HEK293 (cell line): ENCODE measurements around the gene IBA57.
A peak's percentile ranks its signal among the peaks of the same experiment; 100 is the strongest.

Experiments used
- AEBP2 ChIP-seq: fragments of 450-650 bp; formaldehyde crosslinking; IDR thresholded peaks from 2 replicates; pipeline ENCODE4 v1.5.1; 2016; ENCODE audit warnings: missing biosample characterization, missing genetic modification characterization, borderline replicate concordance
- BCL11A ChIP-seq: fragments of 450-650 bp; formaldehyde crosslinking; IDR thresholded peaks from 2 replicates; pipeline ENCODE4 v1.5.1; 2016; ENCODE audit warnings: low read depth, missing biosample characterization, missing genetic modification characterization
- CTCF ChIP-seq: fragments of 450-650 bp; formaldehyde crosslinking; IDR thresholded peaks from 2 replicates; pipeline ENCODE4 v1.5.1; 2016; ENCODE audit warnings: missing biosample characterization, missing genetic modification characterization
- GLIS1 ChIP-seq: fragments of 450-650 bp; formaldehyde crosslinking; IDR thresholded peaks from 2 replicates; pipeline ENCODE4 v1.5.1; 2016; ENCODE audit warnings: missing biosample characterization, missing genetic modification characterization
- KLF10 ChIP-seq: fragments of 450-650 bp; IDR thresholded peaks from 2 replicates; pipeline ENCODE4 v1.5.1; 2018; ENCODE audit warnings: missing biosample characterization, mild to moderate bottlenecking, missing genetic modification characterization
- KLF17 ChIP-seq: fragments of 450-650 bp; formaldehyde crosslinking; IDR thresholded peaks from 2 replicates; pipeline ENCODE4 v1.5.1; 2016; ENCODE audit warnings: missing biosample characterization, missing genetic modification characterization
- MYNN ChIP-seq: fragments of 450-650 bp; formaldehyde crosslinking; IDR thresholded peaks from 2 replicates; pipeline ENCODE4 v1.5.1; 2016; ENCODE audit warnings: missing biosample characterization, missing genetic modification characterization, borderline replicate concordance
- PATZ1 ChIP-seq: fragments of 450-650 bp; formaldehyde crosslinking; IDR thresholded peaks from 2 replicates; pipeline ENCODE4 v1.5.1; 2016; ENCODE audit warnings: missing biosample characterization, missing genetic modification characterization
- PBX3 ChIP-seq: sonication (generic); formaldehyde crosslinking; IDR thresholded peaks from 2 replicates; pipeline ENCODE4 v1.8.1; 2022; ENCODE audit warnings: mild to moderate bottlenecking, moderate library complexity, missing genetic modification reagents
- WT1 ChIP-seq: fragments of 450-650 bp; formaldehyde crosslinking; IDR thresholded peaks from 2 replicates; pipeline ENCODE4 v1.5.1; 2016; ENCODE audit warnings: missing biosample characterization, missing genetic modification characterization
- ZBTB26 ChIP-seq: fragments of 450-650 bp; formaldehyde crosslinking; optimal IDR thresholded peaks from 2 replicates; pipeline ENCODE3; 2016; ENCODE audit warnings: missing biosample characterization, mild to moderate bottlenecking, missing genetic modification characterization
- ZEB2 ChIP-seq: fragments of 450-650 bp; formaldehyde crosslinking; IDR thresholded peaks from 2 replicates; pipeline ENCODE4 v1.5.1; 2016; ENCODE audit warnings: missing biosample characterization, missing genetic modification characterization
- ZFHX2 ChIP-seq: fragments of 450-650 bp; formaldehyde crosslinking; conservative IDR thresholded peaks from 2 replicates; pipeline ENCODE4 v1.5.1; 2016; ENCODE audit warnings: missing biosample characterization, missing genetic modification characterization
- ZFP69B ChIP-seq: fragments of 450-650 bp; formaldehyde crosslinking; IDR thresholded peaks from 2 replicates; pipeline ENCODE4 v1.5.1; 2016; ENCODE audit warnings: missing biosample characterization, missing genetic modification characterization
- ZNF324 ChIP-seq: fragments of 450-650 bp; formaldehyde crosslinking; IDR thresholded peaks from 2 replicates; pipeline ENCODE4 v1.5.1; 2016; ENCODE audit warnings: missing biosample characterization, missing genetic modification characterization
- ZNF335 ChIP-seq: fragments of 450-650 bp; formaldehyde crosslinking; conservative IDR thresholded peaks from 2 replicates; pipeline ENCODE4 v1.5.1; 2016; ENCODE audit warnings: missing biosample characterization, missing genetic modification characterization
- ZNF341 ChIP-seq: fragments of 450-650 bp; formaldehyde crosslinking; IDR thresholded peaks from 2 replicates; pipeline ENCODE4; 2016; ENCODE audit warnings: low read depth, missing biosample characterization, missing genetic modification characterization
- ZNF350 ChIP-seq: fragments of 450-650 bp; formaldehyde crosslinking; IDR thresholded peaks from 2 replicates; pipeline ENCODE4 v1.5.0; 2017; ENCODE audit warnings: missing biosample characterization, mild to moderate bottlenecking, missing genetic modification characterization
- ZNF398 ChIP-seq: fragments of 450-650 bp; formaldehyde crosslinking; IDR thresholded peaks from 2 replicates; pipeline ENCODE4 v1.5.1; 2017; ENCODE audit warnings: missing biosample characterization, missing genetic modification characterization
- ZNF488 ChIP-seq: fragments of 450-650 bp; formaldehyde crosslinking; IDR thresholded peaks from 2 replicates; pipeline ENCODE4 v1.5.1; 2016; ENCODE audit warnings: missing biosample characterization, missing genetic modification characterization
- ZNF610 ChIP-seq: fragments of 450-650 bp; formaldehyde crosslinking; IDR thresholded peaks from 2 replicates; pipeline ENCODE4 v1.5.1; 2016; ENCODE audit warnings: missing biosample characterization, missing genetic modification characterization, borderline replicate concordance
- ZNF629 ChIP-seq: fragments of 450-650 bp; formaldehyde crosslinking; IDR thresholded peaks from 2 replicates; pipeline ENCODE4 v1.5.1; 2017; ENCODE audit warnings: missing biosample characterization, missing genetic modification characterization
- ZNF658 ChIP-seq: fragments of 450-650 bp; formaldehyde crosslinking; IDR thresholded peaks from 2 replicates; pipeline ENCODE4; 2016; ENCODE audit warnings: missing biosample characterization, missing genetic modification characterization
- ZNF768 ChIP-seq: fragments of 450-650 bp; formaldehyde crosslinking; IDR thresholded peaks from 2 replicates; pipeline ENCODE4 v1.5.1; 2018; ENCODE audit warnings: missing biosample characterization, mild to moderate bottlenecking, missing genetic modification characterization
- ZNF777 ChIP-seq: fragments of 450-650 bp; formaldehyde crosslinking; IDR thresholded peaks from 2 replicates; pipeline ENCODE4 v1.5.1; 2017; ENCODE audit warnings: missing biosample characterization, missing genetic modification characterization, borderline replicate concordance
- ZNF843 ChIP-seq: fragments of 450-650 bp; formaldehyde crosslinking; IDR thresholded peaks from 2 replicates; pipeline ENCODE4 v1.5.1; 2016; ENCODE audit warnings: missing biosample characterization, missing genetic modification characterization
- ZXDB ChIP-seq: fragments of 450-650 bp; formaldehyde crosslinking; IDR thresholded peaks from 2 replicates; pipeline ENCODE4 v1.5.1; 2016; ENCODE audit warnings: missing biosample characterization, missing genetic modification characterization

The IBA57 gene

GRCh38 chr1:228212966-228213844 lies 47.6 kb downstream of the IBA57 start (continued):
- TF ChIP-seq ZNF768 (tag by site-specific recombination) (no peak), ZNF324 (peak; percentile 45; the same call in 1 of the 2 replicates), KLF10 (tag by site-specific recombination) (peak; percentile 66), AEBP2 (tag by site-specific recombination) (no peak), ZNF488 (tag by site-specific recombination) (no peak), ZNF610 (tag by site-specific recombination) (no peak), ZFHX2 (tag by site-specific recombination) (peak; percentile 95), ZNF350 (tag by site-specific recombination) (no peak), CTCF (tag by site-specific recombination) (peak; percentile 96), WT1 (peak; percentile 15; the same call in 1 of the 2 replicates), ZNF341 (peak; percentile 96), ZNF398 (peak; percentile 92), GLIS1 (tag by site-specific recombination) (peak; percentile 76), KLF17 (tag by site-specific recombination) (peak; percentile 14; the same call in 1 of the 2 replicates), ZNF658 (no peak), MYNN (tag by site-specific recombination) (no peak), ZNF335 (peak; percentile 83), ZNF629 (0 out of 2 replicates have a peak, but pooled peaks have one; percentile 56), PBX3 (CRISPR knock-in tag) (peak; percentile 84), ZXDB (tag by site-specific recombination) (peak; percentile 42; the same call in 1 of the 2 replicates), ZNF843 (tag by site-specific recombination) (no peak), ZEB2 (tag by site-specific recombination) (peak; percentile 86), ZFP69B (tag by site-specific recombination) (no peak; the same call in 1 of the 2 replicates), ZNF777 (tag by site-specific recombination) (peak; percentile 82), ZBTB26 (tag by site-specific recombination) (peak; percentile 69), PATZ1 (tag by site-specific recombination) (peak; percentile 95), BCL11A (tag by site-specific recombination) (no peak)
